HT-29 (cell line): ENCODE results near the gene TEKT2. TPM values are rescaled to one million over a fixed set of nuclear protein-coding genes. Genes with fewer than 3 reads are reported as not detected.

Experiments used
- DNase-seq: peaks from one replicate; pipeline ENCODE4 v3.0.0-alpha.2; 2015; ENCODE audit warnings: low spot score
- total RNA-seq: library from RNA; depleted of rRNA; stranded (reverse); fragments of >200 nt; shearing (Covaris generic); gene quantifications from 2 replicates; pipeline ENCODE4 v1.2.3, GENCODE V29; 2014

TEKT2 gene
- total RNA-seq, 1 experiment from 2014 or later, result not detected

DNA sequence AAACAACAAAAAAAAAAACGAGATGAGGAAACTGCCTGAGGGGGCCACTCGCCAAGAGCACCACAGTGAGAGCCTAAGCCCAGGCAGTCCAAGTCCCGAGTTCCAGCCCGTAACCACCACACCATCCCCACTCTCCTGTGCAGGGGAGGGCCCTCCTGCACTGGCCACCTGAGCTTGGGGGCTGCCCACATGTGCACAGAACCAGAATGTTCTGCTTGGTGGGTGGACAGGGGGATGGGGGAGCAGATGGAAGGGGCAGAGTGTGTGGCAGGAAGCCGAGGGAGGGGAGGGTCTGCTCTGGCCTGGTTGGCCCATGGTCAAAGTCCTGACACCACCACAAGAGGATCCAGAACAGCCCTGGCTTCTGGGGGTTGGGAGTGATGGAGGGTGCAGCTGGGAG lies 22.4 kb downstream of the TEKT2 start:
- no peak for DNase-seq

DNA sequence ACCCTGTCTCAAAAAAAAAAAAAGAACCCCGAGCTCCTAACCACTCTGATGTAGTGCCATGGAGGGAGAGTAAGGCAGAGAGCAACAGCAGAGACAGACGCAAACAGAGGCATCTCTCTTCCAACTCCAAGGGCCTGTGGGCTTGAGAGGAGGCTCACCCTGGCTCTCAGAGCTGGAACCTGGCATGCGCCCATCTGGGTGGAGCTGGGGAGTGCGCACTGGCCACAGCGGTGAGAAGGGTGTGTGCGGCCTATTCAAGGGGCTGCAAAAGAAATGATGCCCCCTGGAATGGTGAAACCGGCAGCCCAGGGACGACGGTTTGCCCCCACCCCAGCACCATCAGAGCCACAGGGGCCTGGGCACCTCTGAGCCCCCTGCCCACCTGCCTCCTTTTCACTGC lies 23.5 kb downstream of the TEKT2 start:
- no peak for DNase-seq

GRCh38 chr1:36108314-36108713 lies 24.4 kb downstream of the TEKT2 start:
- no peak for DNase-seq

DNA sequence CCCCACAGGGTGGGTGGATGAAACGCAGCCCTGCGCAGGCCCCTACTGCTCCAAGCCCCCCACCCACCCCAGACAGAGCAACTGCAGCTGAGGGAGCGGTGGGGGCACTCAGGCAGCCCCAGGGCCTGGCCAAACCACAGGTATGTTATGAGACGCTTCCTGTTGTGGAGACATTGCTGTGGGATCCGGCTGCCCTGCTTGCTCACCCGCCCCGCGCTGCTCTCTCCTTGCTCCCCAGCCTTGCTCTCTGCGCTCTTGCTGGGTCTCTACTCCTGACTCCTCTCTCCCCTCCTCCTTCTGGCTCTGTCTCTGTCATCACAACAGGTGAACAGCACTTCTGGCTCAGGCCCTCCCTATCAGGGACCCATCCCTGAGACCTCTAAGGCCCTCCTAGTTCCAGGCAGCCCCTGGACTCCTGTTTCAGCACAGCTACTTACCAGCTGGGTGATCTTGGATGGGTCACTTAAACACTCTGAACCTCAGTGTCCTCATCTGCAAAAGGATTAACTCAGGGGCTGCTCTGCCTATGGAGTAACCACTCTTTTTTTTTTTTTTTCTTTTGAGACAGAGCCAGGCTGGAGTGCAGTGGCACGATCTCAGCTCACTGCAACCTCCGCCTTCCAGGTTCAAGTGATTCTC lies 25.3 kb downstream of the TEKT2 start:
- DNase-seq, result peak; percentile 43

DNA sequence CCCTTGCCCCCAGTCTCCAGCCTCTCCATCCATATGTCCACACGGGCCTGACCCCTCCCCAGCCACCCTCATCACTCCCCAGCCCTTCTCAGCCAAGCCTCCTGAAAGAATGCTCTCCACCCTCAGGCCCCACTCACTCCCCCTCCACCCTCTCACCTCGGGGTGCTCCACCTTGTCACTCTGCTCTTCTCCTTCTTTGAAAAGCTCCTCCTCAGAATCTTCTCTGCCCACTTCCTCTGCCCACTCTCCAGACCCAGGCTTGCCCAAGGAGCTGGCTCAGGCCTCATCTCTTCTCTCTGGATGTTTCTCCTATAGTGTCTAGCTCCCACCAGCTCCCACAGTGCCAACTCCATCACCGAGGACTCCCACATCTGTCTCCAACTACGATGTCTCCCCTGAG lies 27.3 kb downstream of the TEKT2 start:
- no peak for DNase-seq

GRCh38 chr1:36112823-36113222 lies 28.9 kb downstream of the TEKT2 start:
- no peak for DNase-seq

DNA sequence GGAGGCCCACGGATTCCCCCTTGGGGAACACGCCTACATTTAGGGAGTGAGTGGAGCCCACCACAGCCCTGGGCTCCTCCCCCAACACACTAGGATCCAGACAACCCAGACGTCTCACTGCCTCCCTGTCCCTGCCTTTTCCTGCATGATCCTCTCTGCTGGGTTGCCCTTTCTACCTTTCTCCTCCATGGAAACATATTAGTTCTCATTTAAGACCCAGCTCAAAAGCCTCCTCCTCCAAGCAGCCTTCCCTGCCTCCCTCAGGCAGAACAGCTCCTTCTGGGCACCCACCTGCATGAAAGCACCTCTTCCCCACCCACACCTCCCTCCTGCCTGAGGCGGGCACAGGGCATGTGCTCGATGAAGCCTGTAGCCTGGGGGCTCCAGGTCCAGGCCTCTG lies 30.5 kb downstream of the TEKT2 start:
- no peak for DNase-seq

GRCh38 chr1:36115200-36115669 lies 31.3 kb downstream of the TEKT2 start:
- no peak for DNase-seq

- DNase-seq, result no peak
Measured at GRCh38 chr1:36115931-36116330, 32.0 kb downstream of the TEKT2 start.

DNA sequence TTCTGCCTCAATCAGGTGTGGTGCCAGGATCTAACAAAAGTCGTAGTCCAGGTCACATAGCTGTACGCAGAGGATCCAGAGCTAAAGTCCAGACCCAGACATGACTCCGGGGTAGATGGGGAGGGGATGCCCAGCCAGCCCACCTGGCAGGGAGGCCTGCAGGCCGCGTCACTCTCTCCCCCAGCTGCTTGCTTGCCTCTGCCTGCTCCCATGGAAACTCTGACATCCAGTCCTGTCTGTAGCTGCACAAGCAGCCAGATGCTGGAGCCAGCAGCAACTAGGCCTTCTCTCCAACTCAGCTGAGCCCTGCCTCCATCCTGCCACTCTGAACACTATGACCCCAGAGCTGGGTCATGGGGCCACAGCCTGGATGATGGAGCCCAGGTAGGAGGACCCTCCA lies 33.0 kb downstream of the TEKT2 start:
- no peak for DNase-seq

DNA sequence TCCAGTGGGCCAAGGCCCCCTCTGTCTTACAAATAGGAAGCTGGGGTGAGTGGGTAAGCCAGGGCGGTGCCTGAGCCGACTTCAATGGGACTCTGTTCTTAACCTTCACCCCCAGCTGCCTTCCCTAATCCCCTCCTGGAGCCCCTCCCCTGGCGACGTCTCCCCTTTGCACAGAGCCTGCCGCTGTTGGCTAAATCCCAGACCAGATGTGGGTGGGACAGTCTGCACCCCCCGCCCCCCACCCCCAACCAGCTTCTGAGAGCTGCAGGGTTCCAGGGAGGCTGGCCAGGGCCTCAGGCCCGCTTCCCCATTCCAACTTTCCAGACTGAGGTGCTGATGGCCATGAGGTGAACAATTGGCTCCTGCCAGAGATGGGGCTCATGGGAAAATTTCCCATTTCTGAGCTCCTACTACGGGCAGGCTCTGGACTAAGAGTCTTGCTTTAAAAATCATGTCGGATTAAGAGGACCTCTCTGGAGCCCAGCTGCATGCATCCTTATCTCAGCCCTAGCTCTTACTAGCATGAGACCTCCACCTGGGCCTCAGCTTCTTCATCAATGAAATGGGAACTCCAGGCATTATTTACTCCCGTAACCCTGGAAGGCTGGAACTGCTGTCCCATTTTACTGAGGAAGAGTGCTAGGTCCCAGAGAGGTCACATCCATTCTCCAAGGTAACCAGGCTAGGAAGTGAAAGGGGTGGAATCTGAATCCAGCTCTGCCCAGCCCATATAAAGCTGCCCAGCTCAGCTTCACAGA lies 34.7 kb downstream of the TEKT2 start:
- DNase-seq, result no peak

- no peak for DNase-seq
Measured at GRCh38 chr1:36119456-36119855, 35.6 kb downstream of the TEKT2 start.

GRCh38 chr1:36122062-36123030 lies 38.5 kb downstream of the TEKT2 start:
- no peak for DNase-seq

DNA sequence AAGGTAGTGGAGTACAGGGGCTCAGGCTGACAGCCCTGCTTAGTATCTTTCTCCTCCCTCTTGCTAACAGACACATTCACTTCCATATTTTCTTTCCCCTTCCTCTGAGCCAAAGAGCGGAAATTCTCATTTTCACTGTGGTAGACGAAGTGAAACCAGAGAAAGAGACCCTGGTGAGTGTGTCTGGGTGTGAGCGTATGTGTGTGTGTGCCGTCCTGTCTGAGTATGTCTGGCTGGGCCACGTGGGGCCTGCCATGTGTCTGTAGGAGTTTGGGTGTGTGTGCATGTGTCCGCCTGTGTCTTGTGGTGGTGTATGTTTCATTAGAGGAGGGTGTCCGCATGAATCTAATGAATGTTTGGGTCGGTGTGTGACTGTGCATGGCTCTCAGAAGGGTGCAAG lies 39.5 kb downstream of the TEKT2 start:
- DNase-seq, result no peak

DNA sequence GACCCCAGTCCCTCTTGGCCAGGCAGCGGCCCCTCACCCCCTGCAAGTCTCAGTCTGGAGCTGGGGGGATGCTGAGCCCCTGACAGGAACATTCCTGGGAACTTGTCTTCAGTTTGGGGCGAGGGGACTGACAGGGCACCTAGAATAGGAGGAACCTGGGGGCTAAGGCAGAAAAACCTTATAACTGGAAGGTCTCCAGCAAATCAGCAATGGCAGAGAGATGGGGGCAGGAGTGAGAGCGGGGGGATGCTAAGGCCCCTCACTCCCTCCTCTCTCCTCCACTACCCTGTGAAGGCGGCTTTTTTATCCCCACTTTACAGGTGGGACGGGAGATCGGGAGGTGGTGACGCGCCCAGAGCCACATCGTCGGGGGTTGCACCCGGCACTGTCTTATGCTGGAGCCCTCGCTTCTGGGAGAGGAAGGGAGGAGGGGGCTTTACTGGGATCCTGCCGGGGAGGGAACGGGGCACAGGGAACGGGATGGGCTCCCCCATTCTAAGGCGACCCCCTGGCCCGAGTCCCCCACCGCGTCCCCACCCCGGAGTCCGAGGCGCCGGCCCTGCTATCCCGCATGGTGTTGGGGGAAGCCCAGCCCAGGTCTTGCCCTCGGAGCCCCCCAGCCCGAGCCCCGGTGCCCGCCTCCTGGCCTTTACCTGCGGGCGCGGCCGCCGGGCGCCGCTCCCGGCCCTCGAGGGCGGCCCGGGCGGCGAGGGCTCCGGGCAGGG lies 40.7 kb downstream of the TEKT2 start:
- no peak for DNase-seq

GRCh38 chr1:36125129-36125991 lies 41.5 kb downstream of the TEKT2 start, which contains the start of gene COL8A2:
TSS of gene COL8A2 (minus strand) at chr1:36125222. CDS start at chr1:36100242, 24,980 bp downstream.
- DNase-seq, result no peak

DNA sequence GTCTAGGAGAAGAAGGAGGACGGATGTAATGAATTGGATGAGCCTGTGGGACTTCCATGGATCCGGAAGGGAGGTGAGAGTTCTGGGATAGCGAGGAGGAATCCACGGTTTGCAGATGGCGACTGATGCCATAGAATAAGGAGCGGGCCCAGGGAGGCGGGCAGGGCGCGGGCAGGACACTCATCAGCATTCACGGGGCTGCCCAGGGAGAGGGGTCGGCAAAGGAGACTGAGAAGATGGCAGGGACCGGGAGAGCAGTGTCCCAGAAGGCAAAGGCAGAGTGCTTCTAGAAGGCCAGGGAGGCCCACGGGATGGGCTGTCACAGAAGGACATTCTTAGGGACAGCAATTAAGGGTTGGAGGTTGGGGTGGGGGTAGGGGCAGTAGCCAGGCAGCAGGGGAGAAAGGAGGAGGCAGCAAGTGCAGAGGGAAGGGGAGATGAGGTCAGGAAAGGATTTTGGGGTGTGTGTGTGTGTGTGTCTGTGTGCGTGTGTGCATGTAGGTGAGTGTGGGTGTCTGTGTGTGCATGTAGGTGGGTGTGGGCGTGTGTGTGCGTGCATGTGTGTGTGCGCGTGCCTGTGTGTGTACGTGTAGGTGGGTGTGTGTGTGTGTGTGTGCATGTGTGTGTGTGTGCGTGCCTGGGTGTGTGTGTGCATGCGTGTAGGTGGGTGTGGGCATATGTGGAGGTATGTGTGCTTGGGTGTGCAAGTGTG lies 42.3 kb downstream of the TEKT2 start:
- no peak for DNase-seq

- DNase-seq, result no peak
Measured at GRCh38 chr1:36126797-36127500, 43.1 kb downstream of the TEKT2 start.
